H9 (cell line): ENCODE data around the gene SNX25. TPM values are rescaled to one million over a fixed set of nuclear protein-coding genes. Genes with fewer than 3 reads are reported as not detected.

Experiments
- DNase-seq: peaks from one replicate; pipeline ENCODE4 v3.0.0-alpha.2; 2017
- H2AFZ ChIP-seq: one replicate; pipeline ENCODE4 v1.6.1; 2013; ENCODE audit warnings: mild to moderate bottlenecking, low read length, control low read depth, moderate library complexity
- H2AK5ac ChIP-seq: 2 replicates; pipeline ENCODE4 v1.6.1; 2013; ENCODE audit warnings: low read length, control low read depth, mixed read lengths; ENCODE audit not compliant: insufficient read length
- H2BK120ac ChIP-seq: one replicate; pipeline ENCODE4 v1.6.1; 2013; ENCODE audit warnings: low read depth, mild to moderate bottlenecking, low read length, control low read depth, inconsistent platforms; ENCODE audit not compliant: poor library complexity, severe bottlenecking
- H2BK12ac ChIP-seq: 2 replicates; pipeline ENCODE4 v1.6.1; 2013; ENCODE audit warnings: low read length, control low read depth, mixed read lengths, low read depth; ENCODE audit not compliant: insufficient read length
- H2BK15ac ChIP-seq: 2 replicates; pipeline ENCODE4 v1.6.1; 2013; ENCODE audit warnings: low read depth, low read length, control low read depth
- H2BK20ac ChIP-seq: one replicate; pipeline ENCODE4 v1.6.1; 2013; ENCODE audit warnings: low read depth, mild to moderate bottlenecking, low read length, control low read depth, inconsistent platforms; ENCODE audit not compliant: poor library complexity, severe bottlenecking
- H2BK5ac ChIP-seq: 2 replicates; pipeline ENCODE4 v1.6.1; 2013; ENCODE audit warnings: low read length, control low read depth, mixed read lengths; ENCODE audit not compliant: insufficient read length
- H3K14ac ChIP-seq: 2 replicates; pipeline ENCODE4 v1.6.1; 2013; ENCODE audit warnings: low read length, control low read depth; ENCODE audit not compliant: insufficient read depth
- H3K18ac ChIP-seq: 2 replicates; pipeline ENCODE4 v1.6.1; 2013; ENCODE audit warnings: low read depth, mild to moderate bottlenecking, mixed read lengths, low read length, control low read depth; ENCODE audit not compliant: insufficient read length
- H3K23ac ChIP-seq: 2 replicates; pipeline ENCODE4 v1.6.1; 2013; ENCODE audit warnings: low read length, control low read depth, mixed read lengths, low read depth; ENCODE audit not compliant: insufficient read length
- H3K23me2 ChIP-seq: 2 replicates; pipeline ENCODE4 v1.6.1; 2013; ENCODE audit warnings: low read depth, mild to moderate bottlenecking, mixed read lengths, low read length, control low read depth; ENCODE audit not compliant: insufficient read length, poor library complexity, severe bottlenecking
- H3K27ac ChIP-seq: 2 replicates; pipeline ENCODE4 v1.5.1; 2013; ENCODE audit warnings: low read length, control low read depth, mixed read lengths, low read depth; ENCODE audit not compliant: insufficient read length
- H3K27me3 ChIP-seq: 2 replicates; pipeline ENCODE4 v1.6.1; 2013; ENCODE audit warnings: low read length, control low read depth, inconsistent platforms; ENCODE audit not compliant: insufficient read depth
- H3K4ac ChIP-seq: 2 replicates; pipeline ENCODE4 v1.6.1; 2013; ENCODE audit warnings: low read depth, mild to moderate bottlenecking, control low read depth, inconsistent platforms, low read length, moderate library complexity
- H3K4me1 ChIP-seq: 2 replicates; pipeline ENCODE4 v1.6.1; 2013; ENCODE audit warnings: low read length, control low read depth, inconsistent platforms; ENCODE audit not compliant: insufficient read depth
- H3K4me2 ChIP-seq: 2 replicates; pipeline ENCODE4 v1.6.1; 2013; ENCODE audit warnings: low read length, control low read depth, mixed read lengths; ENCODE audit not compliant: insufficient read length, insufficient read depth
- H3K56ac ChIP-seq: 2 replicates; pipeline ENCODE4 v1.6.1; 2013; ENCODE audit warnings: low read depth, mild to moderate bottlenecking, mixed read lengths, low read length, control low read depth; ENCODE audit not compliant: insufficient read length
- H3K79me1 ChIP-seq: 2 replicates; pipeline ENCODE4 v1.6.1; 2013; ENCODE audit warnings: low read depth, mild to moderate bottlenecking, moderate library complexity, low read length, control low read depth, inconsistent platforms; ENCODE audit not compliant: insufficient read depth, poor library complexity, severe bottlenecking
- H3K79me2 ChIP-seq: 2 replicates; pipeline ENCODE4 v1.6.1; 2013; ENCODE audit warnings: low read length, control low read depth, inconsistent platforms; ENCODE audit not compliant: insufficient read depth
- H3K9ac ChIP-seq: 2 replicates; pipeline ENCODE4 v1.6.1; 2013; ENCODE audit warnings: low read length, control low read depth, mixed read lengths; ENCODE audit not compliant: insufficient read length; ENCODE audit errors: extremely low read depth
- H3K9me3 ChIP-seq: one replicate; pipeline ENCODE4 v1.6.1; 2013; ENCODE audit warnings: low read depth, low read length, inconsistent platforms; ENCODE audit not compliant: control insufficient read depth
- H3T11ph ChIP-seq: one replicate; pipeline ENCODE4 v1.6.1; 2013; ENCODE audit warnings: mild to moderate bottlenecking, low read length, control low read depth, inconsistent platforms
- H4K20me1 ChIP-seq: one replicate; pipeline ENCODE4 v1.6.1; 2013; ENCODE audit not compliant: control insufficient read depth, insufficient read length, insufficient read depth
- H4K5ac ChIP-seq: 2 replicates; pipeline ENCODE4 v1.6.1; 2013; ENCODE audit warnings: low read depth, mild to moderate bottlenecking, mixed read lengths, low read length, control low read depth; ENCODE audit not compliant: insufficient read length
- H4K8ac ChIP-seq: replicated peaks from 2 replicates; pipeline ENCODE4 v1.6.1; 2013; ENCODE audit warnings: low read length, control low read depth, mixed read lengths, low read depth; ENCODE audit not compliant: insufficient read length
- H4K91ac ChIP-seq: 2 replicates; pipeline ENCODE4 v1.6.1; 2013; ENCODE audit warnings: low read depth, mild to moderate bottlenecking, moderate library complexity, mixed read lengths, low read length, control low read depth; ENCODE audit not compliant: insufficient read length
- H3K27ac Mint-ChIP-seq, 3 experiments: 2 replicates in 2 of 3; 3 replicates in 1 of 3; pipeline ENCODE4 v1.8.0; 2020 to 2021; ENCODE audit warnings: mixed read lengths in 3 of 3, mild to moderate bottlenecking in 1 of 3, moderate library complexity in 1 of 3
- H3K27me3 Mint-ChIP-seq: 2 replicates; pipeline ENCODE4 v1.8.0; 2021; ENCODE audit warnings: low read depth, mild to moderate bottlenecking, moderate library complexity, mixed read lengths
- H3K36me3 Mint-ChIP-seq, 3 experiments: 2 replicates in 2 of 3; 3 replicates in 1 of 3; pipeline ENCODE4 v1.8.0; 2020 to 2021; ENCODE audit warnings: low read depth in 3 of 3, mixed read lengths in 3 of 3; ENCODE audit not compliant: insufficient read depth in 1 of 3
- H3K4me1 Mint-ChIP-seq, 2 experiments: 2 replicates each; pipeline ENCODE4 v1.8.0; 2020; ENCODE audit warnings: mixed read lengths in 2 of 2
- H3K4me3 Mint-ChIP-seq, 2 experiments: 2 replicates in 1 of 2; 3 replicates in 1 of 2; pipeline ENCODE4 v1.8.0; 2020 to 2021; ENCODE audit warnings: mild to moderate bottlenecking in 2 of 2, mixed read lengths in 2 of 2, moderate library complexity in 1 of 2
- H3K9me3 Mint-ChIP-seq, 2 experiments: 2 replicates in 1 of 2; 3 replicates in 1 of 2; pipeline ENCODE4 v1.8.0; 2020; ENCODE audit warnings: mild to moderate bottlenecking in 2 of 2, mixed read lengths in 2 of 2, moderate library complexity in 1 of 2
- CTCF ChIP-seq: fragments of 200-600 bp; sonication (generic); conservative IDR thresholded peaks from 3 replicates; pipeline ENCODE4 v1.8.0; 2021; ENCODE audit warnings: antibody characterized with exemption, mild to moderate bottlenecking
- WGBS: extraction: QIAGEN DNeasy Blood & Tissue Kit; methylation state at CpG from one replicate; pipeline ENCODE4 v1.1.7; 2013; ENCODE audit warnings: missing lambda C conversion rate, low lambda C conversion rate, mixed read lengths; ENCODE audit not compliant: insufficient read length; ENCODE audit errors: extremely low coverage; 5-methylcytosine and 5-hydroxymethylcytosine counted together
- total RNA-seq: library from RNA; stranded (reverse); gene quantifications from 2 replicates; pipeline ENCODE4 v1.2.1, GENCODE V29; 2021

Gene SNX25
- total RNA-seq, 1 experiment from 2014 or later, result 28.2 TPM

GRCh38 chr4:185309770-185310169 lies 100.4 kb downstream of the SNX25 start:
- Histone ChIP-seq H3K27me3 (no peaks in the 10 kb centered on the region), H3K56ac (no peak overlapping the region), H2BK120ac (no peak overlapping the region), H3K4me1 (peaks cover 13% of the 10 kb centered on the region), H3K4me2 (no peak overlapping the region), H3K27ac (no peak overlapping the region), H2AFZ (no peak overlapping the region), H3K18ac (no peak overlapping the region), H2BK20ac (no peak overlapping the region), H4K20me1 (no peaks in the 10 kb centered on the region), H4K91ac (no peak overlapping the region), H2BK5ac (no peak overlapping the region), H3K79me1 (no peaks in the 10 kb centered on the region), H4K8ac (no peak overlapping the region), H3K9ac (no peak overlapping the region), H2BK12ac (no peak overlapping the region), H2AK5ac (no peak overlapping the region), H3K14ac (no peak overlapping the region), H3K23me2 (no peaks in the 10 kb centered on the region), H4K5ac (no peak overlapping the region), H3K23ac (no peak overlapping the region), H3K9me3 (no peaks in the 10 kb centered on the region), H2BK15ac (no peak overlapping the region), H3K4ac (no peak overlapping the region), H3K79me2 (no peaks in the 10 kb centered on the region), H3T11ph (no peak overlapping the region)
- Mint-ChIP-seq H3K9me3 (no peaks in the 10 kb centered on the region), H3K27ac (peak overlapping the region; percentile 4 to 59 (median 28); a peak in 3 of 7 replicates), H3K4me3 (no peak overlapping the region), H3K4me1 (peaks cover 40 to 41% of the 10 kb centered on the region in 2 experiments), H3K36me3 (peaks cover 2 to 61% (median 51%) of the 10 kb centered on the region in 3 experiments; a peak in 6 of 7 replicates), H3K27me3 (no peaks in the 10 kb centered on the region)
- DNase-seq, result no peak
- TF ChIP-seq CTCF, result no peak
- no CpG with 5 or more reads among the region's 4 CpGs for WGBS
